ENCODE data around the gene TNRC6A.
"Not testable (repeated sequence)": the region's sequence is repeated elsewhere in the genome, so short reads cannot be mapped to it uniquely, and the experiment has no call there.

The TNRC6A gene

DNA sequence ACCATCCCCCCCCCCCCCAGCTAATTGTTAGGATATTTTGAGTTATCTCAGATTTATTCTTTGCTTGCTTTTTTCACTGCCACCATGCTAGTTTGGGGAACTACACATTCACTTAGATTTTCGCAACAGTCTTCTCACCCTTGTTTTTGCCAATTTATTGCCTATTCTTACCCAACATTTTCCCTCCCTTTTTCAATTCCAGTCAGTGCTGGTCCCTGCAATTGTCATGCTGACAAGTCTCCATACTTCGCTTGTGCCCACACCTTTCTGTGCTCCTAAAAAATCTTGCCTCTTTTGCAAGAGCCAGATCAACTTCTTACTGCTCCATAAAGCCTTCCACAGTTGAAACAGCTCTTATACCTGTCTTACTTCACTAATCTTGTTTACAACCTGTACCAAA, 16.3 kb downstream of the TNRC6A start:
- Histone ChIP-seq H3K27ac (ENCODE audit: low read length) (no peak overlapping the region), H3K9ac (ENCODE audit: low read depth, low read length) (no peak overlapping the region), H3K4me3 (ENCODE audit: low read length) (no peak overlapping the region), H3K9me3 (ENCODE audit: insufficient read depth, low read depth, low read length) (no peaks in the 10 kb centered on the region), H3K4me1 (ENCODE audit: insufficient read depth, low read length) (peaks cover 65% of the 10 kb centered on the region), H3K27me3 (ENCODE audit: insufficient read depth, low read length) (no peaks in the 10 kb centered on the region), H3K36me3 (ENCODE audit: insufficient read depth, low read depth, low read length) (peaks cover 30% of the 10 kb centered on the region)

DNA sequence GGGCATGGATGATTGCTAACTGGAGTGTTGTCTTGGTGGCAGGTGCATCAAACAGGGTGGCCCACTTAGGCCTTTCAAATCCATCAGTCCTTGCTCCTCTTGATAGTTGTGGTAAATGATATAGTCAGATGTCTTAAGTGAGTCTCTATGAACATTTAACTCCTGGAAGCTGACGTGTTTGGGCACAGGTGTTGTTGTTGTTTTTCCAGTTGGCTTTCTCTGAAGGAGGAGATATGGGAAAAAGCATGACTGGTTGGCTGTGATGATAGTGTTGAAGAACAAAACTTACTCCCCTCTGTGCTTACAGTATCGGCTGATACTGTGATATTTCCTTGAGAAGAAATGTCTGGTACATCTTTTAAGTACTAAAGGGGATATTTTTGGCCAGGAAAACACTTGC, 18.0 kb downstream of the TNRC6A start:
- peaks cover 26% of the 10 kb centered on the region for H3K36me3 ChIP-seq (ENCODE audit: insufficient read depth, low read depth, low read length)
- H3K4me1 ChIP-seq (ENCODE audit: insufficient read depth, low read length): peaks cover 58% of the 10 kb centered on the region
- H3K9ac ChIP-seq (ENCODE audit: low read depth, low read length): no peak overlapping the region
- no peaks in the 10 kb centered on the region for H3K27me3 ChIP-seq (ENCODE audit: insufficient read depth, low read length)
- no peaks in the 10 kb centered on the region for H3K9me3 ChIP-seq (ENCODE audit: insufficient read depth, low read depth, low read length)
- no peak overlapping the region for H3K27ac ChIP-seq (ENCODE audit: low read length)
- H3K4me3 ChIP-seq (ENCODE audit: low read length): no peak overlapping the region

GRCh38 chr16:24748242-24748641, 18.8 kb downstream of the TNRC6A start:
- Histone ChIP-seq H3K36me3 (ENCODE audit: insufficient read depth, low read depth, low read length) (peaks cover 30% of the 10 kb centered on the region), H3K27ac (ENCODE audit: low read length) (no peak overlapping the region), H3K9me3 (ENCODE audit: insufficient read depth, low read depth, low read length) (no peaks in the 10 kb centered on the region), H3K4me1 (ENCODE audit: insufficient read depth, low read length) (peaks cover 62% of the 10 kb centered on the region), H3K27me3 (ENCODE audit: insufficient read depth, low read length) (no peaks in the 10 kb centered on the region), H3K4me3 (ENCODE audit: low read length) (no peak overlapping the region), H3K9ac (ENCODE audit: low read depth, low read length) (no peak overlapping the region)

- Histone ChIP-seq H3K36me3 (ENCODE audit: insufficient read depth, low read depth, low read length) (peaks cover 23% of the 10 kb centered on the region), H3K9ac (ENCODE audit: low read depth, low read length) (no peak overlapping the region), H3K9me3 (ENCODE audit: insufficient read depth, low read depth, low read length) (no peaks in the 10 kb centered on the region), H3K4me1 (ENCODE audit: insufficient read depth, low read length) (peaks cover 58% of the 10 kb centered on the region), H3K4me3 (ENCODE audit: low read length) (no peak overlapping the region), H3K27me3 (ENCODE audit: insufficient read depth, low read length) (no peaks in the 10 kb centered on the region), H3K27ac (ENCODE audit: low read length) (no peak overlapping the region)
Observed at GRCh38 chr16:24749310-24749709, 19.9 kb downstream of the TNRC6A start.

- H3K4me1 ChIP-seq (ENCODE audit: insufficient read depth, low read length): peaks cover 54% of the 10 kb centered on the region
- H3K27me3 ChIP-seq (ENCODE audit: insufficient read depth, low read length); H3K9me3 ChIP-seq (ENCODE audit: insufficient read depth, low read depth, low read length); H3K9ac ChIP-seq (ENCODE audit: low read depth, low read length); H3K4me3 ChIP-seq (ENCODE audit: low read length); H3K27ac ChIP-seq (ENCODE audit: low read length): not testable (repeated sequence)
- peaks cover 23% of the 10 kb centered on the region for H3K36me3 ChIP-seq (ENCODE audit: insufficient read depth, low read depth, low read length)
Observed at GRCh38 chr16:24749872-24750271, 20.4 kb downstream of the TNRC6A start.

- peaks cover 23% of the 10 kb centered on the region for H3K4me1 ChIP-seq (ENCODE audit: insufficient read depth, low read length)
- H3K9me3 ChIP-seq (ENCODE audit: insufficient read depth, low read depth, low read length): no peaks in the 10 kb centered on the region
- H3K4me3 ChIP-seq (ENCODE audit: low read length): no peak overlapping the region
- no peak overlapping the region for H3K9ac ChIP-seq (ENCODE audit: low read depth, low read length)
- H3K27ac ChIP-seq (ENCODE audit: low read length): no peak overlapping the region
- H3K36me3 ChIP-seq (ENCODE audit: insufficient read depth, low read depth, low read length): peaks cover 16% of the 10 kb centered on the region
- no peaks in the 10 kb centered on the region for H3K27me3 ChIP-seq (ENCODE audit: insufficient read depth, low read length)
Observed at GRCh38 chr16:24753000-24753399, 23.5 kb downstream of the TNRC6A start.

GRCh38 chr16:24753437-24753836, 24.0 kb downstream of the TNRC6A start:
- Histone ChIP-seq H3K27me3 (ENCODE audit: insufficient read depth, low read length) (no peaks in the 10 kb centered on the region), H3K9ac (ENCODE audit: low read depth, low read length) (no peak overlapping the region), H3K4me3 (ENCODE audit: low read length) (no peak overlapping the region)

DNA sequence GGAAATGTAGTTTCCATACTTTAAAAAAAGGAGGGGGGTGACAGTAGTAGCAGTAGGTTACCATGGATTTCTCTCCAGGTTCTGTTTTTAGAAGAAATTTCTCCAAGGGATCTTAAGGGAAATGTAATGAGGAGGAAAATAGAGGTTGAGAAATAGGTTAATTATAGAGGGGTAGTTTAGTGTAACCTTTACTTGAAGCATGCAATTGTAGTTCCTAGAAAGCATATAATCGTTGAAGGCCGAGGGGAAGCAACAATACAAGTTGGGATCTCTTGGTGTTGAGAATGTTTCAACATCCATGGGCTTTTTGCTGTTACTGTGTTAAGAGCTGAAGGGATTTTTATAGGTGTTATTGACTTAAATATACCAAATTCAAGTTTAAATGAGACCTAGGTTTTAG, 25.1 kb downstream of the TNRC6A start:
- no peak overlapping the region for H3K27ac ChIP-seq (ENCODE audit: low read length)
- H3K36me3 ChIP-seq (ENCODE audit: insufficient read depth, low read depth, low read length): peaks cover 31% of the 10 kb centered on the region

More at GRCh38 chr16:24753437-24753836, 24.0 kb downstream of the TNRC6A start:
- Histone ChIP-seq H3K4me1 (ENCODE audit: insufficient read depth, low read length) (peaks cover 20% of the 10 kb centered on the region), H3K27ac (ENCODE audit: low read length) (no peak overlapping the region), H3K36me3 (ENCODE audit: insufficient read depth, low read depth, low read length) (peaks cover 20% of the 10 kb centered on the region), H3K9me3 (ENCODE audit: insufficient read depth, low read depth, low read length) (no peaks in the 10 kb centered on the region)

DNA sequence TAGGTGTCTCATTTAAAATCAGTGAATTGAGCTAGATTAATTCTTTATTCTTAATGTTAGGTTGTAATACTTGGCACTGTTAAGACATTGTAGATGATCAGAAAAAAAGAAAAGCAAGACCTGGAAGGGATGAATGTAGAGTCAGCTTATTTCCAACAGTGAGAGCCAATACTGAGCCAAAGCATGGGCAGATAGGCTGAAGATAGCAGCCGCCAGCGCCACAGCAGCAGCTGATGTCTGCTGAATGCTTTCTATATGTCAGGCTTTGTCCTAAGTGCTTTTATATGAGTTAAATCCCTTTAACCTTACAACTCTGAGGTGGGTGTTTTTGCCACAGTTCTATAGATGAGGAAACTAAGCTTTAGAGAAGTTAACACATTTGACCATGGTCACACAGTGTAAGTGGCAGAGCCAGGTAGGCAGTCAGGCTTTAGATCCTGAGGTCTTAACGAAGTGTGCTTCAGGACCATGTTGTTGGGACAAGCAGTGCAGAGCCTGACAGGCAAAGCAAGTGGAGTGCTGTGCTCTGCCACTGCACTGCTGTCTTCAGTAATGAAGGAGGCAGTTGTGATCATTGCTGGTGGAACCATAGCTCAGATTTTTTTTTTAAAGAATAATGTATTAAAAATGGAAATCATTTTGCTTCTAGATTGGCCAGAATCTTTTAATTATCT, 25.9 kb downstream of the TNRC6A start:
- no peaks in the 10 kb centered on the region for H3K27me3 ChIP-seq (ENCODE audit: insufficient read depth, low read length)
- peaks cover 20% of the 10 kb centered on the region for H3K4me1 ChIP-seq (ENCODE audit: insufficient read depth, low read length)
- no peak overlapping the region for H3K4me3 ChIP-seq (ENCODE audit: low read length)
- no peak overlapping the region for H3K9ac ChIP-seq (ENCODE audit: low read depth, low read length)
- H3K36me3 ChIP-seq (ENCODE audit: insufficient read depth, low read depth, low read length): peaks cover 39% of the 10 kb centered on the region
- H3K9me3 ChIP-seq (ENCODE audit: insufficient read depth, low read depth, low read length): no peaks in the 10 kb centered on the region
- no peak overlapping the region for H3K27ac ChIP-seq (ENCODE audit: low read length)

More for the DNA sequence above, 25.1 kb downstream of the TNRC6A start:
- Histone ChIP-seq H3K27me3 (ENCODE audit: insufficient read depth, low read length) (no peaks in the 10 kb centered on the region), H3K9me3 (ENCODE audit: insufficient read depth, low read depth, low read length) (no peaks in the 10 kb centered on the region), H3K9ac (ENCODE audit: low read depth, low read length) (no peak overlapping the region), H3K4me1 (ENCODE audit: insufficient read depth, low read length) (peaks cover 20% of the 10 kb centered on the region), H3K4me3 (ENCODE audit: low read length) (no peak overlapping the region)

- peaks cover 60% of the 10 kb centered on the region for H3K36me3 ChIP-seq (ENCODE audit: insufficient read depth, low read depth, low read length)
- H3K4me1 ChIP-seq (ENCODE audit: insufficient read depth, low read length): peaks cover 3% of the 10 kb centered on the region; the same call in 1 of the 2 replicates
- H3K4me3 ChIP-seq (ENCODE audit: low read length): no peak overlapping the region
- no peak overlapping the region for H3K27ac ChIP-seq (ENCODE audit: low read length)
- H3K9me3 ChIP-seq (ENCODE audit: insufficient read depth, low read depth, low read length): no peaks in the 10 kb centered on the region
- no peak overlapping the region for H3K9ac ChIP-seq (ENCODE audit: low read depth, low read length)
- H3K27me3 ChIP-seq (ENCODE audit: insufficient read depth, low read length): no peaks in the 10 kb centered on the region
Observed at GRCh38 chr16:24758373-24758772, 28.9 kb downstream of the TNRC6A start.

DNA sequence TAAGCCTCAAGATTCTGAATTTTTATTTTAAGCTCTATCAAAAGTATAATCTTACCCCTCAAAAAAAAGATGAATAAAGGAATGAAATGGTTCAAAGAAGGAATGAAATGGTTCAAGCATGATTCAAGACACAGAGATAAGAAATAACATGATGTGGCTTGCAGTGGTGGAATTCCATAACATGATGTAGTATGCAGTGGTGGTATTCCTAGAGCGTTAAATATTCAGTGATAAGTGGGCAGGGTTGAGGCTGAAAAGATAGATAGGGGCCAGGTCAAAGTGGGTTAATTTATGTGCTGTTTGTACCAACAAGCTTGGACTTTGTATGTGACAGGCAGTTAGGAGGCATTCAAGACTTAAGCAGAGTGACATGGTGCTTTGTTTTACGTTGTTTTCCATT, 29.6 kb downstream of the TNRC6A start:
- Histone ChIP-seq H3K27me3 (ENCODE audit: insufficient read depth, low read length) (no peaks in the 10 kb centered on the region), H3K27ac (ENCODE audit: low read length) (no peak overlapping the region), H3K4me1 (ENCODE audit: insufficient read depth, low read length) (0 out of 2 replicates have a peak, but pooled peaks cover 2% of the 10 kb centered on the region), H3K4me3 (ENCODE audit: low read length) (no peak overlapping the region), H3K9ac (ENCODE audit: low read depth, low read length) (no peak overlapping the region), H3K9me3 (ENCODE audit: insufficient read depth, low read depth, low read length) (no peaks in the 10 kb centered on the region), H3K36me3 (ENCODE audit: insufficient read depth, low read depth, low read length) (peaks cover 66% of the 10 kb centered on the region)

GRCh38 chr16:24761526-24761925, 32.1 kb downstream of the TNRC6A start:
- H3K4me3 ChIP-seq (ENCODE audit: low read length): no peak overlapping the region
- H3K36me3 ChIP-seq (ENCODE audit: insufficient read depth, low read depth, low read length): peaks cover 91% of the 10 kb centered on the region
- no peaks in the 10 kb centered on the region for H3K4me1 ChIP-seq (ENCODE audit: insufficient read depth, low read length)
- no peak overlapping the region for H3K27ac ChIP-seq (ENCODE audit: low read length)
- H3K9ac ChIP-seq (ENCODE audit: low read depth, low read length): no peak overlapping the region
- no peaks in the 10 kb centered on the region for H3K27me3 ChIP-seq (ENCODE audit: insufficient read depth, low read length)
- no peaks in the 10 kb centered on the region for H3K9me3 ChIP-seq (ENCODE audit: insufficient read depth, low read depth, low read length)

Data from iPS-20b (cell line).